HepG2 (cell line): ENCODE measurements around the gene KLHL17. TPM values are rescaled to one million over a fixed set of nuclear protein-coding genes. Genes with fewer than 3 reads are reported as not detected.

Experiments
- FIP1L1 ChIP-seq: fragments of 200-400 bp; formaldehyde crosslinking; IDR thresholded peaks from 2 replicates; pipeline ENCODE4 v1.6.1; 2018; ENCODE audit warnings: low read depth, mild to moderate bottlenecking, low read length, moderate library complexity, borderline replicate concordance; ENCODE audit not compliant: insufficient read depth
- GPN1 ChIP-seq: sonication (generic); formaldehyde crosslinking; IDR thresholded peaks from 2 replicates; pipeline ENCODE4 v1.5.1; 2020; ENCODE audit warnings: missing genetic modification reagents, borderline replicate concordance
- HNRNPK ChIP-seq: fragments of 200-400 bp; formaldehyde crosslinking; IDR thresholded peaks from 2 replicates; pipeline ENCODE4 v1.6.1; 2018; ENCODE audit warnings: low read length, low read depth, moderate library complexity, mild to moderate bottlenecking; ENCODE audit not compliant: poor library complexity, severe bottlenecking
- HOXA9 ChIP-seq: sonication (generic); formaldehyde crosslinking; IDR thresholded peaks from 2 replicates; pipeline ENCODE4 v1.8.1; 2022; ENCODE audit warnings: missing genetic modification reagents, mild to moderate bottlenecking, moderate library complexity, borderline replicate concordance
- KDM6A ChIP-seq: IDR thresholded peaks from 2 replicates; pipeline ENCODE4 v1.6.1; 2016; ENCODE audit warnings: low read depth
- SIN3A ChIP-seq: IDR thresholded peaks from 2 replicates; pipeline ENCODE4 v1.6.1; 2011; ENCODE audit warnings: low read depth, mild to moderate bottlenecking, control low read depth, low read length, borderline replicate concordance
- ZBED4 ChIP-seq: sonication (generic); formaldehyde crosslinking; IDR thresholded peaks from 2 replicates; pipeline ENCODE4 v1.4.0; 2020; ENCODE audit warnings: missing genetic modification reagents, borderline replicate concordance
- ZFY ChIP-seq: sonication (generic); formaldehyde crosslinking; IDR thresholded peaks from 2 replicates; pipeline ENCODE4 v1.4.0; 2020; ENCODE audit warnings: missing genetic modification reagents
- ZNF260 ChIP-seq: sonication (generic); formaldehyde crosslinking; IDR thresholded peaks from 2 replicates; pipeline ENCODE4 v1.4.0; 2020; ENCODE audit warnings: missing genetic modification reagents, low read depth, mild to moderate bottlenecking, borderline replicate concordance
- ZNF33B ChIP-seq: sonication (generic); formaldehyde crosslinking; IDR thresholded peaks from 2 replicates; pipeline ENCODE4 v1.5.1; 2020; ENCODE audit warnings: mild to moderate bottlenecking, missing genetic modification reagents
- ZNF441 ChIP-seq: sonication (generic); formaldehyde crosslinking; IDR thresholded peaks from 2 replicates; pipeline ENCODE4 v1.7.0; 2021; ENCODE audit warnings: missing genetic modification reagents, borderline replicate concordance
- ZSCAN29 ChIP-seq: sonication (generic); formaldehyde crosslinking; conservative IDR thresholded peaks from 2 replicates; pipeline ENCODE4 v1.4.0; 2020; ENCODE audit warnings: mild to moderate bottlenecking, missing genetic modification reagents
- polyA plus RNA-seq, 8 experiments: library from polyadenylated mRNA; depleted of rRNA in 3 of 8; stranded (reverse) in 7 of 8; unstranded in 1 of 8; fragments of >200 nt; fragmentation: Illumina TruSeq in 4 of 8; extraction: Trizol in 4 of 8; gene quantifications; 2 replicates each; pipeline versions ENCODE4 v1.2.1 to v1.2.3, GENCODE V29; 2011 to 2016; ENCODE audit warnings: low read depth in 4 of 8, missing spikeins in 1 of 8, mixed read lengths in 1 of 8; ENCODE audit not compliant: insufficient read depth in 1 of 8
- total RNA-seq, 5 experiments: library from RNA; depleted of rRNA; stranded (reverse); fragments of >200 nt; fragmentation: Illumina TruSeq; extraction: Trizol; gene quantifications; 2 replicates each; pipeline ENCODE4 v1.2.3, GENCODE V29; 2016; ENCODE audit warnings: low read depth in 1 of 5
- TF ChIP-seq, protein P1 (sequence below): sonication (generic); formaldehyde crosslinking; IDR thresholded peaks from 2 replicates; pipeline ENCODE4 v1.5.1; 2020; ENCODE audit warnings: missing genetic modification reagents, mild to moderate bottlenecking, borderline replicate concordance

Gene KLHL17
- total and polyA plus RNA-seq, 2 of the 13 experiments (the other 11 are each of a cell fraction or from before 2014, with no cell fraction given): 9.3 to 24.7 TPM

DNA sequence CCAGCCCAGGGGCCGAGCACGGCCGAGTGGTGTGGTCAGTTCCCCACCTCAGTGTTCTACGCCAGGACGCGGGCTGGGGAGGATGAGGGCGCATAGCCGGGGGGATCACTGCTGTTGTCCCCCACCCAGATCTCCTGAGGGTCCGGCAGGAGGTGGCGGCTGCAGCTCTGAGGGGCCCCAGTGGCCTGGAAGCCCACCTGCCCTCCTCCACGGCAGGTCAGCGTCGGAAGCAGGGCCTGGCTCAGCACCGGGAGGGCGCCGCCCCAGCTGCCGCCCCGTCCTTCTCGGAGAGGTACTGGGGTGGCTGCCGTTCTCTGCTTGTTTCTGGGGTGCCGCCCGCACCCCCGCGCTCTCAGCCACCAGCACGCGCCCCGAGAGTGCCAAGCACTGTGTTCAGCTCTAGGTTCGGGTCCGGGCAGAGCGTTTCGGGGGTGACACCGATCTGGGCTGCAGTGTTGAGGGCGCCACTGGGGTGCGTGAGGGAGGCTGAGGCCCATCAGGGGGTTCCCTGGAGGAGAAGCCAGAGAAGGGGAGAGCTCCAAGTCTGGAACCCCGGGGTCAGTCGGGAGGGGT, 19.3 kb upstream of the KLHL17 start (continued):
- TF ChIP-seq HNRNPK (no peak), ZNF260 (CRISPR knock-in tag) (no peak), FIP1L1 (no peak), ZFY (CRISPR knock-in tag) (no peak), ZNF441 (no peak), ZBED4 (CRISPR knock-in tag) (no peak), HOXA9 (CRISPR knock-in tag) (no peak), SIN3A (no peak), GPN1 (CRISPR knock-in tag) (no peak), ZNF33B (no peak), ZSCAN29 (CRISPR knock-in tag) (0 out of 2 replicates have a peak, but pooled peaks have one; percentile 13), KDM6A (no peak)
- TF ChIP-seq, protein P1, sequence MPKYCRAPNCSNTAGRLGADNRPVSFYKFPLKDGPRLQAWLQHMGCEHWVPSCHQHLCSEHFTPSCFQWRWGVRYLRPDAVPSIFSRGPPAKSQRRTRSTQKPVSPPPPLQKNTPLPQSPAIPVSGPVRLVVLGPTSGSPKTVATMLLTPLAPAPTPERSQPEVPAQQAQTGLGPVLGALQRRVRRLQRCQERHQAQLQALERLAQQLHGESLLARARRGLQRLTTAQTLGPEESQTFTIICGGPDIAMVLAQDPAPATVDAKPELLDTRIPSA (CRISPR knock-in tag): no peak
